HEK293 (cell line): ENCODE results near the gene PKLR.

ENCODE experiments used
- FEZF1 ChIP-seq: fragments of 450-650 bp; formaldehyde crosslinking; IDR thresholded peaks from 2 replicates; pipeline ENCODE4 v1.5.1; 2016; ENCODE audit warnings: missing biosample characterization, missing genetic modification characterization
- HOXC10 ChIP-seq: sonication (generic); formaldehyde crosslinking; IDR thresholded peaks from 2 replicates; pipeline ENCODE4 v1.8.1; 2023; ENCODE audit warnings: mild to moderate bottlenecking, missing genetic modification reagents
- KLF16 ChIP-seq: fragments of 450-650 bp; formaldehyde crosslinking; IDR thresholded peaks from 2 replicates; pipeline ENCODE4 v1.5.1; 2017; ENCODE audit warnings: missing biosample characterization, missing genetic modification characterization
- PATZ1 ChIP-seq: fragments of 450-650 bp; formaldehyde crosslinking; IDR thresholded peaks from 2 replicates; pipeline ENCODE4 v1.5.1; 2016; ENCODE audit warnings: missing biosample characterization, missing genetic modification characterization
- ZBTB20 ChIP-seq: fragments of 450-650 bp; formaldehyde crosslinking; IDR thresholded peaks from 2 replicates; pipeline ENCODE4 v1.5.1; 2016; ENCODE audit warnings: missing biosample characterization, missing genetic modification characterization
- ZBTB48 ChIP-seq: fragments of 450-650 bp; formaldehyde crosslinking; IDR thresholded peaks from 2 replicates; pipeline ENCODE4 v1.5.1; 2016; ENCODE audit warnings: missing biosample characterization, missing genetic modification characterization
- ZBTB49 ChIP-seq: fragments of 450-650 bp; formaldehyde crosslinking; IDR thresholded peaks from 2 replicates; pipeline ENCODE4 v1.5.1; 2016; ENCODE audit warnings: missing biosample characterization, missing genetic modification characterization, low read depth
- ZEB2 ChIP-seq: fragments of 450-650 bp; formaldehyde crosslinking; IDR thresholded peaks from 2 replicates; pipeline ENCODE4 v1.5.1; 2016; ENCODE audit warnings: missing biosample characterization, missing genetic modification characterization
- ZFHX2 ChIP-seq: fragments of 450-650 bp; formaldehyde crosslinking; conservative IDR thresholded peaks from 2 replicates; pipeline ENCODE4 v1.5.1; 2016; ENCODE audit warnings: missing biosample characterization, missing genetic modification characterization
- ZNF132 ChIP-seq: fragments of 450-650 bp; formaldehyde crosslinking; IDR thresholded peaks from 2 replicates; pipeline ENCODE4 v1.5.1; 2017; ENCODE audit warnings: missing biosample characterization, missing genetic modification characterization, borderline replicate concordance
- ZNF16 ChIP-seq: fragments of 450-650 bp; formaldehyde crosslinking; IDR thresholded peaks from 2 replicates; pipeline ENCODE4 v1.5.1; 2016; ENCODE audit warnings: low read depth, missing biosample characterization, missing genetic modification characterization
- ZNF19 ChIP-seq: fragments of 450-650 bp; formaldehyde crosslinking; IDR thresholded peaks from 2 replicates; pipeline ENCODE4; 2016; ENCODE audit warnings: missing biosample characterization, missing genetic modification characterization, low read depth
- ZNF2 ChIP-seq: fragments of 450-650 bp; formaldehyde crosslinking; IDR thresholded peaks from 2 replicates; pipeline ENCODE4 v1.5.1; 2016; ENCODE audit warnings: missing biosample characterization, missing genetic modification characterization
- ZNF221 ChIP-seq: fragments of 450-650 bp; formaldehyde crosslinking; IDR thresholded peaks from 2 replicates; pipeline ENCODE4 v1.5.1; 2017; ENCODE audit warnings: missing biosample characterization, missing genetic modification characterization, borderline replicate concordance
- ZNF280D ChIP-seq: fragments of 450-650 bp; formaldehyde crosslinking; IDR thresholded peaks from 2 replicates; pipeline ENCODE4 v1.5.1; 2016; ENCODE audit warnings: missing biosample characterization, missing genetic modification characterization
- ZNF324 ChIP-seq: fragments of 450-650 bp; formaldehyde crosslinking; IDR thresholded peaks from 2 replicates; pipeline ENCODE4 v1.5.1; 2016; ENCODE audit warnings: missing biosample characterization, missing genetic modification characterization
- ZNF341 ChIP-seq: fragments of 450-650 bp; formaldehyde crosslinking; IDR thresholded peaks from 2 replicates; pipeline ENCODE4; 2016; ENCODE audit warnings: low read depth, missing biosample characterization, missing genetic modification characterization
- ZNF350 ChIP-seq: fragments of 450-650 bp; formaldehyde crosslinking; IDR thresholded peaks from 2 replicates; pipeline ENCODE4 v1.5.0; 2017; ENCODE audit warnings: missing biosample characterization, mild to moderate bottlenecking, missing genetic modification characterization
- ZNF362 ChIP-seq: fragments of 450-650 bp; formaldehyde crosslinking; IDR thresholded peaks from 2 replicates; pipeline ENCODE4 v1.5.1; 2016; ENCODE audit warnings: missing biosample characterization, missing genetic modification characterization
- ZNF391 ChIP-seq: fragments of 450-650 bp; formaldehyde crosslinking; IDR thresholded peaks from 2 replicates; pipeline ENCODE4 v1.5.1; 2016; ENCODE audit warnings: low read depth, missing biosample characterization, missing genetic modification characterization, borderline replicate concordance
- ZNF48 ChIP-seq: fragments of 450-650 bp; formaldehyde crosslinking; IDR thresholded peaks from 2 replicates; pipeline ENCODE4 v1.5.1; 2016; ENCODE audit warnings: missing biosample characterization, missing genetic modification characterization
- ZNF529 ChIP-seq: fragments of 450-650 bp; formaldehyde crosslinking; IDR thresholded peaks from 2 replicates; pipeline ENCODE4 v1.5.1; 2017; ENCODE audit warnings: missing genetic modification characterization, missing biosample characterization; ENCODE audit not compliant: insufficient replicate concordance
- ZNF560 ChIP-seq: fragments of 450-650 bp; formaldehyde crosslinking; IDR thresholded peaks from 2 replicates; pipeline ENCODE4 v1.5.1; 2017; ENCODE audit warnings: missing biosample characterization, missing genetic modification characterization, borderline replicate concordance
- ZNF580 ChIP-seq: fragments of 450-650 bp; formaldehyde crosslinking; IDR thresholded peaks from 2 replicates; pipeline ENCODE4 v1.5.1; 2016; ENCODE audit warnings: missing biosample characterization, missing genetic modification characterization
- ZNF610 ChIP-seq: fragments of 450-650 bp; formaldehyde crosslinking; IDR thresholded peaks from 2 replicates; pipeline ENCODE4 v1.5.1; 2016; ENCODE audit warnings: missing biosample characterization, missing genetic modification characterization, borderline replicate concordance
- ZNF645 ChIP-seq: fragments of 450-650 bp; formaldehyde crosslinking; IDR thresholded peaks from 2 replicates; pipeline ENCODE4; 2016; ENCODE audit warnings: missing biosample characterization, missing genetic modification characterization
- ZNF658 ChIP-seq: fragments of 450-650 bp; formaldehyde crosslinking; IDR thresholded peaks from 2 replicates; pipeline ENCODE4; 2016; ENCODE audit warnings: missing biosample characterization, missing genetic modification characterization
- ZNF664 ChIP-seq: fragments of 450-650 bp; formaldehyde crosslinking; IDR thresholded peaks from 2 replicates; pipeline ENCODE4 v1.5.1; 2016; ENCODE audit warnings: missing biosample characterization, missing genetic modification characterization
- ZNF791 ChIP-seq: fragments of 450-650 bp; formaldehyde crosslinking; IDR thresholded peaks from 2 replicates; pipeline ENCODE4 v1.5.1; 2016; ENCODE audit warnings: missing biosample characterization, missing genetic modification characterization
- ZNF792 ChIP-seq: fragments of 450-650 bp; formaldehyde crosslinking; IDR thresholded peaks from 2 replicates; pipeline ENCODE4 v1.5.1; 2016; ENCODE audit warnings: missing biosample characterization, missing genetic modification characterization

PKLR gene

GRCh38 chr1:155244368-155245162 lies 56.7 kb downstream of the PKLR start (continued):
- TF ChIP-seq ZNF664 (tag by site-specific recombination) (peak; percentile 97), ZNF19 (tag by site-specific recombination) (peak; percentile 99), ZEB2 (tag by site-specific recombination) (peak; percentile 100), ZBTB49 (tag by site-specific recombination) (peak; percentile 96), HOXC10 (no peak), ZNF391 (tag by site-specific recombination) (peak; percentile 100), ZNF280D (tag by site-specific recombination) (peak; percentile 99), KLF16 (peak; percentile 100), ZNF16 (tag by site-specific recombination) (no peak), ZNF658 (tag by site-specific recombination) (no peak; the same call in 1 of the 2 replicates), ZNF610 (peak; percentile 99), ZNF132 (tag by site-specific recombination) (no peak), ZNF792 (tag by site-specific recombination) (peak; percentile 94), ZNF221 (tag by site-specific recombination) (no peak; the same call in 1 of the 2 replicates), ZNF350 (tag by site-specific recombination) (no peak), ZNF48 (tag by site-specific recombination) (0 out of 2 replicates have a peak, but pooled peaks have one; percentile 65), ZNF791 (tag by site-specific recombination) (peak; percentile 85; the same call in 1 of the 2 replicates), ZFHX2 (tag by site-specific recombination) (peak; percentile 84), FEZF1 (tag by site-specific recombination) (peak; percentile 92), ZNF645 (peak; percentile 97), ZNF529 (tag by site-specific recombination) (no peak), ZNF362 (tag by site-specific recombination) (0 out of 2 replicates have a peak, but pooled peaks have one; percentile 38), ZNF580 (tag by site-specific recombination) (peak; percentile 100), ZNF341 (peak; percentile 81), ZNF324 (tag by site-specific recombination) (peak; percentile 100), ZBTB48 (tag by site-specific recombination) (peak; percentile 96), PATZ1 (tag by site-specific recombination) (peak; percentile 99), ZNF560 (tag by site-specific recombination) (no peak), ZBTB20 (tag by site-specific recombination) (peak; percentile 88; the same call in 1 of the 2 replicates), ZNF2 (tag by site-specific recombination) (peak; percentile 100)
